MG63 (cell line): ENCODE data around the gene EPHB2. TPM values are rescaled to one million over a fixed set of nuclear protein-coding genes. Genes with fewer than 3 reads are reported as not detected.
"Not testable (repeated sequence)": the region's sequence is repeated elsewhere in the genome, so short reads cannot be mapped to it uniquely, and the experiment has no call there.

Experiments
- DNase-seq: peaks from one replicate; pipeline ENCODE4 v3.0.0-alpha.2; 2020
- H3K27me3 ChIP-seq: fragments of 250-450 bp; sonication (Bioruptor Pico); 2 replicates; pipeline ENCODE4 v1.5.1; 2020; ENCODE audit warnings: mild to moderate bottlenecking, moderate library complexity
- H3K36me3 ChIP-seq: fragments of 250-450 bp; sonication (Bioruptor Pico); 2 replicates; pipeline ENCODE4 v1.5.1; 2020; ENCODE audit warnings: mild to moderate bottlenecking, moderate library complexity
- H3K4me3 ChIP-seq: fragments of 250-450 bp; sonication (Bioruptor Pico); 2 replicates; pipeline ENCODE4 v1.5.1; 2020; ENCODE audit warnings: mild to moderate bottlenecking, moderate library complexity
- H3K9me3 ChIP-seq: fragments of 250-450 bp; sonication (Bioruptor Pico); 2 replicates; pipeline ENCODE4 v1.5.1; 2020; ENCODE audit warnings: mild to moderate bottlenecking, moderate library complexity
- total RNA-seq: library from RNA; depleted of rRNA; stranded (reverse); fragments of >200 nt; shearing (Covaris generic); gene quantifications from 2 replicates; pipeline ENCODE4 v1.2.3, GENCODE V29; 2014; ENCODE audit warnings: low replicate concordance

The EPHB2 gene
- total RNA-seq, 1 experiment from 2014 or later: 19.6 TPM

DNA sequence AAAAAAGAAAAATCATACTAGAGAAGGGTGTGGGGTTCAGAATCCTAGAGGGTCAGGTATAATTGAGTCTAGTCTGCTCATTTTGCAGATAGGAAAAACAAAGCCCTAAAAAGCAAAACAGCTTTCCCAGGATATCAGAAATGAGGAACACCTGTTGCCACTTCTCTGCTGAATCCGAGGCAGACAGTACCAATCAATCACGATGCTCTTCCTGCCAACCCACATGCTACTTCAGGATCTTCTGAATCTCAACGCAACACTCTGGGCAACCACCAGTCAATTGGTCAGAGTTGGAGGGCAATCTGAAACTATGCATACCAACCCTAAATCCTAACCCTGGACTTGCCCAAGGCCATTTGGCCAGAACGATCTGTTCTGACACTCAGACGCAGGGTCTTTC, 128.3 kb downstream of the EPHB2 start:
- no peaks in the 10 kb centered on the region for H3K27me3 ChIP-seq
- DNase-seq: no peak
- H3K9me3 ChIP-seq: no peaks in the 10 kb centered on the region
- H3K4me3 ChIP-seq: no peak overlapping the region
- H3K36me3 ChIP-seq: no peaks in the 10 kb centered on the region

DNA sequence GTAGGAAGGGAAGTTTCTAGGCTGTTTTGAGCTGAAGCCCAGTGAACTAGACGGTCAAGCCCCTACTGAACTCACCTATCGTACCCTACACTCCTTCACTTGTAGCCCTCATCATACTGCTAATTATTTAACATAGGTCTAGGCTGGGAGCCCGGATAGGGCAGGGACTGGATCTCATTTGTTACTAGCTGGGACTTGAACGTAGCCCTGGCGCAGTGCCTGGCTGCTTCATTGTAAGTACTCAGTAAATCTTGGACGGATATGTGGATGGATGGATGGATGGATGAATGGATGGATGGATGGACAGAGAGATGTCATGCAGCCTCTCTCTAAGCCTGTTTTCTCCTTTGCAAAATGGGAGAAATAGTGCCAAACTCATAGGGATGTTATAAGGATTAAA, 129.2 kb downstream of the EPHB2 start:
- DNase-seq: no peak
- H3K27me3 ChIP-seq: no peaks in the 10 kb centered on the region
- no peaks in the 10 kb centered on the region for H3K9me3 ChIP-seq
- no peak overlapping the region for H3K4me3 ChIP-seq
- H3K36me3 ChIP-seq: no peaks in the 10 kb centered on the region

- no peak for DNase-seq
- H3K9me3 ChIP-seq: no peaks in the 10 kb centered on the region
- H3K4me3 ChIP-seq: no peak overlapping the region
- H3K36me3 ChIP-seq: no peaks in the 10 kb centered on the region
- no peaks in the 10 kb centered on the region for H3K27me3 ChIP-seq
These were observed 130.5 kb downstream of the EPHB2 start for GRCh38 chr1:22841142-22841541.

DNA sequence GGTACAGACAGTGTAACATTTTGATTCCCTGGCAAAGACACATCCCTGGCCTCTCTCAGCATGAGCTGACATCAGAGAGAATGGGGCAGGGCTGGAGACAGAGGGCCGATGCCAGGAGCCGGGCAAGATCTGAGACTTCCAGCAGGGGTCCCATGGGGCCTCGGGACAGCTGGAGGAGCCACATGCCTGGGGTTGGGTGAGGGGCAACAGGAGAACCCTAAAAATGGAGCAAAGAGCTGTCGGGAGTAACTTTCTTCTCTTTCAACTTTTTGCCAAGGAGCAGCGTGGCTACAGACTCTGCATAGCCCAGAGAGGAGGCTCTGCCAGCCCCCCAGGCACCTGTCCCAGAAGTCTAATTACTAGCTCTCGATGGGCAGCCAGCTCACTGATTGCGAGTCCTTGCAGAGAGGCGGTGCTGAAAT, 131.2 kb downstream of the EPHB2 start:
- Histone ChIP-seq H3K9me3 (no peaks in the 10 kb centered on the region), H3K36me3 (no peaks in the 10 kb centered on the region), H3K27me3 (no peaks in the 10 kb centered on the region), H3K4me3 (no peak overlapping the region)
- peak; percentile 84 for DNase-seq

GRCh38 chr1:22843441-22844183, 133.0 kb downstream of the EPHB2 start:
- not testable (repeated sequence) for H3K9me3 ChIP-seq, H3K4me3 ChIP-seq, H3K36me3 ChIP-seq, DNase-seq, H3K27me3 ChIP-seq

DNA sequence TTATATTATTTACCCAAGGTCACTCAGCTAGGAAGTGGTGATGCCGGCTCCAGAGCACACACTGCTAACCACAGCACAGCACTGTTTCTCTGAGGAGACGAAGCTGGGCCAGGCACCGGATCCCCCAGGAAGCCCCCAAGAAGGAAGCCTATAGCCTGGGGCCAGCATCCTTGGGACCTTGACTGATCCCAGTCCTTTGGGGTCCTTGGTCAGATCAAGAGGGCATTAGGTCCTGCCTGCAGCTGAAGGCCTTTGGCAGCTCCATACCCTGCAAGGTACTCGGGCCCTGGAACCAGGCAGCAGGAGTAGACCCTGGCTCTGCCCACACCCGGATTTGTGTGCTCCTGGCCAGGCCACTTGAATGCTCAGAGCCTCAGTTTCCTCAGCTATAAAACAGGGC, 134.0 kb downstream of the EPHB2 start:
- DNase-seq: no peak
- no peaks in the 10 kb centered on the region for H3K27me3 ChIP-seq

DNA sequence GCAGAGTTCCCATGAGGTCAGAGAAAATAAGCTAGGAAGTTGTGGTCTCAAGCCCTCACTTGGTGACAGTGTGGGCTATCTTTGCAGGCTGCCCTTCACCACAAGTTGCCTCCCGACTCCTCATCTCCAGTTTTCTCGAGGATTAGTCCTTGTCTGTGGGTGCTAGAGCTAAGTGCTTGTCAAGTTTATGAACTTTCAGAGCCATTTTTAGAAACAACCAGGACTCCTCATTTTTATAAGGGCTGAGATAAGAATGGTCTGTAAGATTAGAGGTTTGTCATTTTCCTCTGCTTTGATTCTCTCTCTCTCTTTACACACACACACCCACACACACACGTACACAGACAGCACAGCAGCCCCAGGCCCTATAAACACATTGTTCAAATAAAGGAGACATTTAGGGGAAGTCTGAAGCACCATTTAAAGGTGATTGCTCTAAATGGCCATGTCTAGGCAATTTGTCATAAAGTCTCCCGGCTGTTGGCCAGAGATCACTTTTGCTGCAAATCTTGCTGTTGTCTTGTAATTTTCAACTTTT, 134.8 kb downstream of the EPHB2 start:
- Histone ChIP-seq H3K36me3 (no peaks in the 10 kb centered on the region), H3K4me3 (no peak overlapping the region), H3K27me3 (no peaks in the 10 kb centered on the region), H3K9me3 (no peaks in the 10 kb centered on the region)
- DNase-seq: no peak

More for the DNA sequence above, 134.0 kb downstream of the EPHB2 start:
- Histone ChIP-seq H3K4me3 (no peak overlapping the region), H3K9me3 (no peaks in the 10 kb centered on the region), H3K36me3 (no peaks in the 10 kb centered on the region)

DNA sequence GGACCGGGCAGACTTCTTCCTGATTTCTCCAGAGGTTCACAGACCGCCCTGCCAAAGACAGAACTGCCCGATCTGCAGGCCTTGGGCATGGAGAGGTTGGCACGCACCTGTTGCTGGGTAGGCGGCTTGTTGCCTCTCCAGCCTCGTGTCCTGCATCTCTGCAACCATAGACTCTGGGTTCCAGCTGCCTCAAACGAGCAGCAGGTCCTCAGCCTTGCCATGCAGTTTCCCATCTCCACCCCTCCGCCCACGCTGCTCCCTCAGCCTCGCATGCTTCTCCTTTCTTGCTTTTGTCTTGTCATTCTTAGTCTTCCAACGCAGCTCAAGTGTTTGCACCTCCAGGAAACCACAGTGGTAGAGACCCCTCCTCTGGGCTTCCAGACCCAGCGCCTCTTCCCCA, 135.8 kb downstream of the EPHB2 start:
- Histone ChIP-seq H3K27me3 (no peaks in the 10 kb centered on the region), H3K9me3 (no peaks in the 10 kb centered on the region), H3K36me3 (no peaks in the 10 kb centered on the region), H3K4me3 (no peak overlapping the region)
- no peak for DNase-seq

GRCh38 chr1:22847249-22847648, 136.6 kb downstream of the EPHB2 start:
- Histone ChIP-seq H3K4me3 (no peak overlapping the region), H3K9me3 (no peaks in the 10 kb centered on the region), H3K36me3 (no peaks in the 10 kb centered on the region), H3K27me3 (no peaks in the 10 kb centered on the region)
- no peak for DNase-seq

DNA sequence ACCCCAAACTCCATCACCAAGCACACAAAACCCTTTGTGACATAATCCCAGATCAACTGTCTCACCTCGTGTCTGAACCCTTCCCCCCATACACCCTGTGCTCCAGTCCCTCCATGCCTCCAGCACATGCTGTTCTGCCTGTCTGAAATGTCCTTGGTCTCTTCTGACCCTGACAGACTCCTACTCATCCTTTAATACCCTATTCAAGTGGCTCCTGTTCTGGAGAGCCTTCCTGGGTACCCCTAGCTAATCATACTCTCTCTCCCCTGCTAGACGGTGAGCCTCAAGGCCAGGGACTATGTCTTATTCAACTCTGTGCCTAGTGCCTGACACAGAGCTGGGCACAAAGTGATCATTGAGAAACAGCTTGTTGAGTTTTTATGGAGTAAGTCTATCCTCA, 137.1 kb downstream of the EPHB2 start:
- no peaks in the 10 kb centered on the region for H3K36me3 ChIP-seq
- no peak overlapping the region for H3K4me3 ChIP-seq
- no peak for DNase-seq
- H3K27me3 ChIP-seq: no peaks in the 10 kb centered on the region
- no peaks in the 10 kb centered on the region for H3K9me3 ChIP-seq

DNA sequence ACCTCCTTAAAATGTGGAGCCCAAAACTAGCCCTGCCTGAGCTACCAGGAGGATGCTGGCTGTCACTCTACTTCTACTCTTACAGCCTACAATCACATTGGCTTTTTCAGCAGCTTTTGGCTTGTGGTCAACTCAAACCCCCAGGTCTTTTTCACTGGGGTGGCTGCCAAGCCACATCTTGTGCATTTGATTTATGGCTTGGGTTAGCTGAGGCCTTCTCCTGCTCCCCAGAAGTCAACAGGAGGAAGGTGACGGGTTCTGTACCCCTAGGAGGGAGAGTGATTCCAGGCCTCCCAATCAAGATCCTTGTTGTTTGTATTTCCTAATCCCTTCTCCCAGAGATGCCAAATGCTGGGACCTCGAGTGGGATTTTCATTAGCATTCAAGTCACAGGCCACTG, 137.8 kb downstream of the EPHB2 start:
- DNase-seq: no peak
- Histone ChIP-seq H3K9me3 (no peaks in the 10 kb centered on the region), H3K27me3 (no peaks in the 10 kb centered on the region), H3K4me3 (no peak overlapping the region), H3K36me3 (no peaks in the 10 kb centered on the region)

GRCh38 chr1:22849770-22850169, 139.1 kb downstream of the EPHB2 start:
- Histone ChIP-seq H3K9me3 (no peaks in the 10 kb centered on the region), H3K36me3 (no peaks in the 10 kb centered on the region), H3K27me3 (no peaks in the 10 kb centered on the region), H3K4me3 (no peak overlapping the region)
- no peak for DNase-seq

- H3K36me3 ChIP-seq: no peaks in the 10 kb centered on the region
- no peaks in the 10 kb centered on the region for H3K27me3 ChIP-seq
- H3K4me3 ChIP-seq: no peak overlapping the region
- no peaks in the 10 kb centered on the region for H3K9me3 ChIP-seq
- no peak for DNase-seq
These were observed 139.6 kb downstream of the EPHB2 start for GRCh38 chr1:22850281-22850680.

DNA sequence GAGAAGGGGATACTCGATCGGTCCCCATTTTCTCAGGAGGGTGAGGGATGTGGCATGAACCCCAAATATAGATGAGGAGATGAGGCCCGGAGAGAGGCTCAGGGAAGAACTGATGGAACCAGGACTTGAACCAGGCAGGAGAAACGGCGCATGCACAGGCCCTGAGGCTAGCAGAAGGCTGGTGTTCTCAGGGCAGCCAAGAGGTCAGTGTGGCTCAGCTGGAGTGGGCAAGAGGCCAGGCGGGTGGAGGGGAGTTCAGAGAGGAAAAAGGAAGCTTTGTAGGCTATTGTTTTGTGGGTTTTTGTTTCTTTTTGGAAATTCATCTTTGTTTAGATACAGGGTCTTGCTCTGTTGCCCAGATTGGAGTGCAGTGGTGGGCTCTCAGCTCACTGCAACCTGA, 140.0 kb downstream of the EPHB2 start:
- no peak overlapping the region for H3K4me3 ChIP-seq
- DNase-seq: peak; percentile 56
- H3K27me3 ChIP-seq: no peaks in the 10 kb centered on the region
- H3K36me3 ChIP-seq: no peaks in the 10 kb centered on the region
- no peaks in the 10 kb centered on the region for H3K9me3 ChIP-seq

- Histone ChIP-seq H3K27me3 (no peaks in the 10 kb centered on the region), H3K4me3 (no peak overlapping the region), H3K36me3 (no peaks in the 10 kb centered on the region), H3K9me3 (no peaks in the 10 kb centered on the region)
- DNase-seq: no peak
These were observed 140.9 kb downstream of the EPHB2 start for GRCh38 chr1:22851517-22851916.

DNA sequence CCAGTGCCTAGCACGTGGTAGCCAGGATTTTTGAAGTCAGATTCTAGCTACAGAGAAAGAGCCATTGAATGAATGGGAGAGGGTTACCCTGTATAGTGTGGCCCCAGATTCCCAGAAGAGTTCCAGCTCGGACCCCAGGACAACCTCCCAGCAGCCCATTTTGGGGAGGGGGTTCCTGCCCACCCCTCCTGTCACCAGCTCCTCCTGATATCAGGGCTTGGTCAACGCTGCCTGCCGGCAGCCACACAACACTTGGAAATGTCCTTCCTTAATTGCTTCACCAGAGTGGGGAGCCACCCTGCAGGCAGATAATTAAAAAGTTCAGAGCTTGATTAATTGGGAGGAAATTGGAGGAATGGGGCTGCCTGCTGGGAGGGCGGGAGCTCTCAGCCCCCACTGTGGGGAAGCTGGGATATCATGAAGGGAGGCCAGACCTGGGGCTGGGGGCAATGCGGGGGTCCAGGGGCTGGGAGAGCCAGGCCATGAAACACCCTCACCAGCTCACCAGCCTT, 141.6 kb downstream of the EPHB2 start:
- H3K27me3 ChIP-seq: no peaks in the 10 kb centered on the region
- DNase-seq: no peak
- H3K9me3 ChIP-seq: no peaks in the 10 kb centered on the region
- H3K36me3 ChIP-seq: no peaks in the 10 kb centered on the region
- H3K4me3 ChIP-seq: no peak overlapping the region

DNA sequence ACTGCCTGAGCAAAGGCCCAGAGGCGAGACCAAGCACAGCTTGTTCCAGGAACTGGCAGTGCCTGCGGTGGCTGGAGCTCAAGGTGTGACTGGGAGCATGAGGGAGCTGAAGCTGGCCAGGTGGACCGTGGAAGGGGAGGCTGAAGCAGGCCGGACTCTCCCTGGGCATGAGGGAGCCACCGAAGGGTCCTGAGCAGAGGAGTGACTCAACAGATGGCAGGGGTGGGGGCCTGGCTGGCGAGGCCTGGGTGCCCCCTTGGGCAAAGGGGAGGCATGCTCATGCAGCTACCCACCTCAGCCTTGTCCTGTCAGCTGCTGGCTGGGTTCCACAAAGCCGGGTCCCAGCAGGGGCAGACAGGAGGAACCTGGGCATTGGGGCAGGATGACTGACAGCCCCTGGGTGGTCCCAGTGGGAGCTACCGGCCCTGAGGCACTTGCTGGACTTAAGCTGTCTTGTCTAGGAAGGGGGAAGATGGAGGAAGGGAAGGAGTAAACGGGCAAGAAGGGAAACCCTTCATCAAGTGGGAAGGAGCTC, 143.1 kb downstream of the EPHB2 start:
- Histone ChIP-seq H3K4me3 (no peak overlapping the region), H3K9me3 (no peaks in the 10 kb centered on the region), H3K27me3 (no peaks in the 10 kb centered on the region), H3K36me3 (no peaks in the 10 kb centered on the region)
- DNase-seq: no peak
